ENCODE results near the gene TOP3B.
A peak's percentile ranks its signal among the peaks of the same experiment; 100 is the strongest.

Gene TOP3B

DNA sequence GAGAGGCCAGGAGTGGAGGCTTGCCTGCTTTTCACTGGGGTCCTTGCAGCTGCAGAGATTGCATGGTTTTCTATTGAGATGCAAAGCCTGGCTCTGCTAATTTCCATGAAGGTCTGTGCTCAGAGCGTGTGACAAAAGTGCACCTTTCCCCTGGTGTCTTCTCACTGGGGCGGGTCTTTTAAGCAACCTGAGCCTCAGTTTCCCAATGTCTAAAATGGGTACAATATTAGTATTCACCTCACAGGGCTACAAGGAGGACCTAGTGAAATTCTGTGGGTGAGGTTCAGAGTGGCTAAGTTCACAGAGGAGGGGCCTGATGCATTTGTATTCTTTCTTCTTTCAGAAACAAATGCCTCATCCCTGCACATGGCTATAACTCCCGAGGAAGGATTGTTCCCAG lies 50.2 kb downstream of the TOP3B start:
- no peak overlapping the region for H2AFZ ChIP-seq (ENCODE audit: insufficient read depth, low read length, poor library complexity)
- peaks cover 47 to 59% of the 10 kb centered on the region in 2 experiments for H3K36me3 ChIP-seq (ENCODE audit: control insufficient read depth in 1 of 2, insufficient read depth in 2 of 2, low read length in 2 of 2)
- H3K9ac ChIP-seq (ENCODE audit: low read length), result no peak overlapping the region
- H3K4me2 ChIP-seq (ENCODE audit: low read length), result no peak overlapping the region
- no peaks in the 10 kb centered on the region for H3K27me3 ChIP-seq (ENCODE audit: insufficient read depth, low read length)
- H2BK5ac ChIP-seq (ENCODE audit: low read depth, low read length, poor library complexity), result no peak overlapping the region
- peaks cover under 1 to 1% of the 10 kb centered on the region in 2 experiments for H3K4me1 ChIP-seq (ENCODE audit: control insufficient read depth in 1 of 2, insufficient read depth in 2 of 2, low read length in 2 of 2)
- H3K79me1 ChIP-seq (ENCODE audit: low read length), result no peaks in the 10 kb centered on the region
- H3K4ac ChIP-seq (ENCODE audit: low read depth, low read length), result no peak overlapping the region
- H4K8ac ChIP-seq (ENCODE audit: low read depth, low read length), result no peak overlapping the region
- no peak overlapping the region for H3K14ac ChIP-seq (ENCODE audit: low read length)
- no peak for DNase-seq
- no peak overlapping the region for H4K91ac ChIP-seq (ENCODE audit: low read depth, low read length)
- no peak overlapping the region for H3K18ac ChIP-seq (ENCODE audit: low read length)
- H3K4me3 ChIP-seq (ENCODE audit: low read depth, low read length), result no peak overlapping the region
- H2BK12ac ChIP-seq (ENCODE audit: low read length), result no peak overlapping the region
- H3K79me2 ChIP-seq (ENCODE audit: control insufficient read depth, insufficient read depth, low read length, poor library complexity), result no peaks in the 10 kb centered on the region
- WGBS (ENCODE audit: extremely low coverage, insufficient coverage, insufficient read length), result no CpG with 5 or more reads among the region's 3 CpGs
- peaks cover 2% of the 10 kb centered on the region for H3K9me3 ChIP-seq (ENCODE audit: insufficient read depth, low read depth, low read length)
- no peak overlapping the region for H3K23ac ChIP-seq (ENCODE audit: low read length)
- no peak overlapping the region for H3K27ac ChIP-seq (ENCODE audit: low read depth, low read length)
- no peak overlapping the region for H4K12ac ChIP-seq (ENCODE audit: low read depth, low read length)
- no peak overlapping the region for H2AK5ac ChIP-seq (ENCODE audit: low read length)
- no peak overlapping the region for H2BK120ac ChIP-seq (ENCODE audit: insufficient read depth, low read length, poor library complexity)

DNA sequence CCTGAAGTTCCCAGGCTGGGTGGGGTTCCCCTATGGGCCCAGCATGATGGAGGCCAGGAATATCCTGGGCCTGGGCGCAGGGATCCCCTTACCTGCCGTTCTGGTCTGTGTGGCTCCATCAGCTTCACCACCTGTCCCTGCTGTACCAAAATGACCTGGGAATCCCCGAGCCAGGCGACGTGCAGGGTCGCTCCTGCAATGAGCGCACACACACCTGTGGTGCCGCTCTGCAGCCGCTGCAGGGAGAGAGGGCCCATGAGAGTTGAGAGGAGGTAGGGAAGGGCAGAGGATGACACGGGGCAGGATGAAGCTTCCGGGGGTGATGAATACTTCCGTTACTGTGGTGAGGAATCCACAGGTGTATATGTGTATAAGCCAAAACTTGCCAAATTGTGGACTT lies 51.5 kb downstream of the TOP3B start:
- Histone ChIP-seq H3K18ac (ENCODE audit: low read length) (no peak overlapping the region), H4K12ac (ENCODE audit: low read depth, low read length) (no peak overlapping the region), H3K9ac (ENCODE audit: low read length) (no peak overlapping the region), H2BK5ac (ENCODE audit: low read depth, low read length, poor library complexity) (no peak overlapping the region), H2BK12ac (ENCODE audit: low read length) (no peak overlapping the region), H3K79me1 (ENCODE audit: low read length) (no peaks in the 10 kb centered on the region), H2BK120ac (ENCODE audit: insufficient read depth, low read length, poor library complexity) (no peak overlapping the region), H3K23ac (ENCODE audit: low read length) (no peak overlapping the region), H2AK5ac (ENCODE audit: low read length) (no peak overlapping the region), H3K4ac (ENCODE audit: low read depth, low read length) (no peak overlapping the region), H3K4me2 (ENCODE audit: low read length) (no peak overlapping the region), H3K36me3 (ENCODE audit: control insufficient read depth in 1 of 2, insufficient read depth in 2 of 2, low read length in 2 of 2) (peaks cover 43 to 53% of the 10 kb centered on the region in 2 experiments), H2AFZ (ENCODE audit: insufficient read depth, low read length, poor library complexity) (no peak overlapping the region), H4K91ac (ENCODE audit: low read depth, low read length) (no peak overlapping the region), H3K27ac (ENCODE audit: low read depth, low read length) (no peak overlapping the region), H3K9me3 (ENCODE audit: insufficient read depth, low read depth, low read length) (peaks cover 2% of the 10 kb centered on the region), H3K14ac (ENCODE audit: low read length) (no peak overlapping the region), H3K27me3 (ENCODE audit: insufficient read depth, low read length) (no peaks in the 10 kb centered on the region), H4K8ac (ENCODE audit: low read depth, low read length) (no peak overlapping the region), H3K4me1 (ENCODE audit: control insufficient read depth in 1 of 2, insufficient read depth in 2 of 2, low read length in 2 of 2) (no peaks in the 10 kb centered on the region), H3K4me3 (ENCODE audit: low read depth, low read length) (peak overlapping the region; percentile 15), H3K79me2 (ENCODE audit: control insufficient read depth, insufficient read depth, low read length, poor library complexity) (no peaks in the 10 kb centered on the region)
- no peak for DNase-seq
- WGBS (ENCODE audit: extremely low coverage, insufficient coverage, insufficient read length), result no CpG with 5 or more reads among the region's 12 CpGs

DNA sequence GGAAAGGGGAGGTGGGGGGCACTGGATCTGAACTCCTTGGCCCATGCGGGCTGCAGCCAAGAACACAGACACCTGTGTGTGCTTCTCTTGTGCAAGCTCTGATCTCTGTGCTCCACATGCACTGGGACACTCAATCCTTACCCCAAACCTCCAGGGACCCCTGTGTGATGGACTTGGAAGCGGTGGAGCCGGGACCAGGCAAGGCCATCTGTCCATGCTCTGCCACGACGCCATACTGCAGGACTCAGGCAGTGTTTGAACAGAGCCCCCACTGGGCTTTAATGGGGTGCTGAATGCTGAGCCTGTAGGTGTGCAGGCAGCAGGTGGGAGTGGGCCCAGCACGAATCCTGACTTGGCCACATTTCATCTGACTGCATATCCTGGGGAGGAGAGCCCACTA lies 53.3 kb downstream of the TOP3B start:
- Histone ChIP-seq H3K18ac (ENCODE audit: low read length) (no peak overlapping the region), H3K23ac (ENCODE audit: low read length) (no peak overlapping the region), H3K27ac (ENCODE audit: low read depth, low read length) (no peak overlapping the region), H4K8ac (ENCODE audit: low read depth, low read length) (no peak overlapping the region), H3K79me2 (ENCODE audit: control insufficient read depth, insufficient read depth, low read length, poor library complexity) (no peaks in the 10 kb centered on the region), H3K9ac (ENCODE audit: low read length) (no peak overlapping the region), H2AFZ (ENCODE audit: insufficient read depth, low read length, poor library complexity) (no peak overlapping the region), H3K4me1 (ENCODE audit: control insufficient read depth in 1 of 2, insufficient read depth in 2 of 2, low read length in 2 of 2) (no peaks in the 10 kb centered on the region), H3K4ac (ENCODE audit: low read depth, low read length) (no peak overlapping the region), H3K27me3 (ENCODE audit: insufficient read depth, low read length) (no peaks in the 10 kb centered on the region), H2BK120ac (ENCODE audit: insufficient read depth, low read length, poor library complexity) (no peak overlapping the region), H2AK5ac (ENCODE audit: low read length) (no peak overlapping the region), H2BK5ac (ENCODE audit: low read depth, low read length, poor library complexity) (no peak overlapping the region), H3K4me2 (ENCODE audit: low read length) (no peak overlapping the region), H4K91ac (ENCODE audit: low read depth, low read length) (no peak overlapping the region), H4K12ac (ENCODE audit: low read depth, low read length) (no peak overlapping the region), H3K36me3 (ENCODE audit: control insufficient read depth in 1 of 2, insufficient read depth in 2 of 2, low read length in 2 of 2) (peaks cover 43 to 46% of the 10 kb centered on the region in 2 experiments), H3K9me3 (ENCODE audit: insufficient read depth, low read depth, low read length) (peaks cover 2% of the 10 kb centered on the region), H2BK12ac (ENCODE audit: low read length) (no peak overlapping the region), H3K14ac (ENCODE audit: low read length) (no peak overlapping the region), H3K79me1 (ENCODE audit: low read length) (no peaks in the 10 kb centered on the region), H3K4me3 (ENCODE audit: low read depth, low read length) (no peak overlapping the region)
- WGBS (ENCODE audit: extremely low coverage, insufficient coverage, insufficient read length), result no CpG with 5 or more reads among the region's 6 CpGs
- no peak for DNase-seq

DNA sequence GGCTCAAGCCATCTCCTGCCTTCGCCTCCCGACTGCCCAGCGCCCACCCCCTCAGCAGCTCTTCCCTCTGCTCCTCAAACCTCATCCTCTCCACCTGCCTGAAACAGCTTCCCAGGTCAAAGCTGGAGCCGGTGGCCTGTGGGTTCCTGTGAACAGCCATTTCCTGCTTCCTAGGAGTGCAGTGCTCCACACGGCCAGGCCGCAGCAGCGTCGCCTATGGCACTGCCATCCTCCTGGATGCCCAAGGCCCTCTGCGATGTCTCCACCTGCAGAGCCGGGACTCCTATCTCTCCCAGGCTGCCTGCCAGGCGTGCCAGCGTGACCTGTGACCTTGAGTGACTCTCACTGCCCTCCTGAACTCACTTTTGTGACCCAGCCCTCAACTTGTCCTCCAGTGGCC lies 54.5 kb downstream of the TOP3B start:
- H3K36me3 ChIP-seq (ENCODE audit: control insufficient read depth in 1 of 2, insufficient read depth in 2 of 2, low read length in 2 of 2), result peaks cover 34 to 39% of the 10 kb centered on the region in 2 experiments
- no peaks in the 10 kb centered on the region for H3K4me1 ChIP-seq (ENCODE audit: control insufficient read depth in 1 of 2, insufficient read depth in 2 of 2, low read length in 2 of 2)

More for the DNA sequence above, 54.5 kb downstream of the TOP3B start:
- H2BK12ac ChIP-seq (ENCODE audit: low read length), result no peak overlapping the region
- H3K9ac ChIP-seq (ENCODE audit: low read length), result no peak overlapping the region
- no peak for DNase-seq
- no peak overlapping the region for H2AFZ ChIP-seq (ENCODE audit: insufficient read depth, low read length, poor library complexity)
- H3K4me2 ChIP-seq (ENCODE audit: low read length), result no peak overlapping the region
- WGBS (ENCODE audit: extremely low coverage, insufficient coverage, insufficient read length), result no CpG with 5 or more reads among the region's 12 CpGs
- no peak overlapping the region for H3K4me3 ChIP-seq (ENCODE audit: low read depth, low read length)
- no peaks in the 10 kb centered on the region for H3K79me2 ChIP-seq (ENCODE audit: control insufficient read depth, insufficient read depth, low read length, poor library complexity)
- no peak overlapping the region for H4K8ac ChIP-seq (ENCODE audit: low read depth, low read length)
- no peak overlapping the region for H3K4ac ChIP-seq (ENCODE audit: low read depth, low read length)
- H2BK120ac ChIP-seq (ENCODE audit: insufficient read depth, low read length, poor library complexity), result no peak overlapping the region
- H3K27me3 ChIP-seq (ENCODE audit: insufficient read depth, low read length), result no peaks in the 10 kb centered on the region
- no peak overlapping the region for H4K91ac ChIP-seq (ENCODE audit: low read depth, low read length)
- H2BK5ac ChIP-seq (ENCODE audit: low read depth, low read length, poor library complexity), result no peak overlapping the region
- no peak overlapping the region for H3K14ac ChIP-seq (ENCODE audit: low read length)
- H3K9me3 ChIP-seq (ENCODE audit: insufficient read depth, low read depth, low read length), result no peaks in the 10 kb centered on the region
- H2AK5ac ChIP-seq (ENCODE audit: low read length), result no peak overlapping the region
- no peak overlapping the region for H3K18ac ChIP-seq (ENCODE audit: low read length)
- no peaks in the 10 kb centered on the region for H3K79me1 ChIP-seq (ENCODE audit: low read length)
- H3K23ac ChIP-seq (ENCODE audit: low read length), result no peak overlapping the region
- H4K12ac ChIP-seq (ENCODE audit: low read depth, low read length), result no peak overlapping the region
- no peak overlapping the region for H3K27ac ChIP-seq (ENCODE audit: low read depth, low read length)
